Smooth muscle cell (in vitro differentiated cells): Measurements from ENCODE around the gene ODAM. TPM values are rescaled to one million over a fixed set of nuclear protein-coding genes. Genes with fewer than 3 reads are reported as not detected.

Source experiments
- DNase-seq: peaks from one replicate; lab custom pipeline; 2025; ENCODE audit not compliant: unreplicated experiment; lab: John Stamatoyannopoulos, UW
- H2AFZ ChIP-seq: fragments of 200-600 bp; sonication (generic); 2 replicates; pipeline ENCODE4 v1.6.0; 2016; ENCODE audit warnings: antibody characterized with exemption, low read depth, mild to moderate bottlenecking
- H3F3A ChIP-seq: fragments of 200-600 bp; sonication (generic); 2 replicates; pipeline ENCODE4 v1.6.0; 2017; ENCODE audit warnings: antibody characterized with exemption, low read depth
- H3K27ac ChIP-seq: fragments of 200-600 bp; sonication (generic); 2 replicates; pipeline ENCODE4 v1.5.1; 2016; ENCODE audit warnings: low read depth, mild to moderate bottlenecking
- H3K27me3 ChIP-seq: fragments of 200-600 bp; sonication (generic); 2 replicates; pipeline ENCODE4 v1.6.1; 2016; ENCODE audit warnings: low read depth, mild to moderate bottlenecking
- H3K36me3 ChIP-seq: fragments of 200-600 bp; sonication (generic); 2 replicates; pipeline ENCODE4 v1.5.1; 2016; ENCODE audit warnings: low read depth
- H3K4me1 ChIP-seq: fragments of 200-600 bp; sonication (generic); 2 replicates; pipeline ENCODE4 v1.5.1; 2016; ENCODE audit warnings: low read depth
- H3K4me2 ChIP-seq: fragments of 200-600 bp; sonication (generic); 2 replicates; pipeline ENCODE4 v1.6.0; 2016; ENCODE audit warnings: mild to moderate bottlenecking
- H3K4me3 ChIP-seq: fragments of 200-600 bp; sonication (generic); 2 replicates; pipeline ENCODE4 v1.5.1; 2016; ENCODE audit warnings: mild to moderate bottlenecking
- H3K79me2 ChIP-seq: fragments of 200-600 bp; sonication (generic); 2 replicates; pipeline ENCODE4 v1.6.0; 2016; ENCODE audit warnings: low read depth, mild to moderate bottlenecking
- H3K9ac ChIP-seq: fragments of 200-600 bp; sonication (generic); 2 replicates; pipeline ENCODE4 v1.6.0; 2016; ENCODE audit warnings: low read depth
- H3K9me3 ChIP-seq: fragments of 200-600 bp; sonication (generic); replicated peaks from 2 replicates; pipeline ENCODE4 v1.5.1; 2016; ENCODE audit warnings: low read depth
- H4K20me1 ChIP-seq: fragments of 200-600 bp; sonication (generic); 2 replicates; pipeline ENCODE4 v1.6.0; 2016; ENCODE audit warnings: low read depth
- CTCF ChIP-seq: fragments of 200-600 bp; sonication (generic); IDR thresholded peaks from 2 replicates; pipeline ENCODE4 v1.5.1; 2017; ENCODE audit warnings: borderline replicate concordance, mild to moderate bottlenecking, antibody characterized with exemption; ENCODE audit not compliant: insufficient read depth, poor library complexity, severe bottlenecking
- WGBS: methylation state at CpG from one replicate; pipeline ENCODE4 v1.1.7; 2016; ENCODE audit warnings: low lambda C conversion rate; 5-methylcytosine and 5-hydroxymethylcytosine counted together
- polyA plus RNA-seq: library from polyadenylated mRNA; unstranded; fragments of >200 nt; fragmentation: Nextera tagmentation; extraction: Ambion mirVana; gene quantifications from 2 replicates; pipeline ENCODE4 v1.2.1, GENCODE V29; 2016
- total RNA-seq: library from RNA; depleted of rRNA; stranded (reverse); fragments of >200 nt; gene quantifications from 2 replicates; pipeline ENCODE4 v1.2.3, GENCODE V29; 2014

ODAM gene
- total RNA-seq, result 0.18 and 0.54 TPM in 2 replicates
- polyA plus RNA-seq, result 0.93 and 1.5 TPM in 2 replicates

- WGBS, result 94% methylated on average over 1 of the region's 1 CpG
- Histone ChIP-seq H3K4me1 (no peaks in the 10 kb centered on the region), H3K79me2 (no peaks in the 10 kb centered on the region)
These were observed at the start of gene ODAM for GRCh38 chr4:70195425-70195824. TSS of gene ODAM (plus strand) at chr4:70195725. CDS start at chr4:70196544, 819 bp downstream.

GRCh38 chr4:70151271-70151670 lies 44.3 kb upstream of the ODAM start:
- no peak overlapping the region for H3K27ac ChIP-seq
- H3K9me3 ChIP-seq, result no peaks in the 10 kb centered on the region
- no peak overlapping the region for H3K4me2 ChIP-seq
- no peak for DNase-seq
- H2AFZ ChIP-seq, result no peak overlapping the region
- no peaks in the 10 kb centered on the region for H3K79me2 ChIP-seq
- H4K20me1 ChIP-seq, result no peaks in the 10 kb centered on the region
- no peaks in the 10 kb centered on the region for H3K4me1 ChIP-seq
- no peaks in the 10 kb centered on the region for H3K27me3 ChIP-seq
- no peak overlapping the region for H3K9ac ChIP-seq
- no peaks in the 10 kb centered on the region for H3K36me3 ChIP-seq
- no peaks in the 10 kb centered on the region for H3F3A ChIP-seq
- H3K4me3 ChIP-seq, result no peak overlapping the region
- 86% methylated on average over 3 of the region's 3 CpGs for WGBS
- no peak for TF ChIP-seq CTCF

More at GRCh38 chr4:70195425-70195824, at the start of gene ODAM:
- Histone ChIP-seq H3K9ac (no peak within 1 kb of the TSS), H3K36me3 (no peaks in the 10 kb centered on the region), H4K20me1 (no peaks in the 10 kb centered on the region), H3K27ac (no peak within 1 kb of the TSS), H2AFZ (no peak within 1 kb of the TSS), H3K27me3 (no peaks in the 10 kb centered on the region), H3F3A (no peaks in the 10 kb centered on the region), H3K4me2 (no peak within 1 kb of the TSS), H3K4me3 (no peak within 1 kb of the TSS), H3K9me3 (no peaks in the 10 kb centered on the region)
- DNase-seq, result no peak
- TF ChIP-seq CTCF, result no peak

GRCh38 chr4:70152088-70152487 lies 43.4 kb upstream of the ODAM start:
- Histone ChIP-seq H4K20me1 (no peaks in the 10 kb centered on the region), H3K36me3 (no peaks in the 10 kb centered on the region), H2AFZ (no peak overlapping the region), H3K4me3 (no peak overlapping the region), H3K9me3 (no peaks in the 10 kb centered on the region), H3K27ac (no peak overlapping the region), H3K79me2 (no peaks in the 10 kb centered on the region), H3F3A (no peaks in the 10 kb centered on the region), H3K27me3 (no peaks in the 10 kb centered on the region), H3K9ac (no peak overlapping the region), H3K4me1 (no peaks in the 10 kb centered on the region), H3K4me2 (no peak overlapping the region)
- DNase-seq, result no peak
- WGBS, result 85% methylated on average over 2 of the region's 2 CpGs
- TF ChIP-seq CTCF, result no peak

GRCh38 chr4:70153937-70154336 lies 41.6 kb upstream of the ODAM start, which contains the start of gene PRR27:
TSS of gene PRR27 (plus strand) at chr4:70154237. CDS start at chr4:70154376, 139 bp downstream.
- no peak within 1 kb of the TSS for H3K27ac ChIP-seq
- H3K27me3 ChIP-seq, result no peaks in the 10 kb centered on the region
- no peaks in the 10 kb centered on the region for H3K79me2 ChIP-seq
- H3K4me1 ChIP-seq, result no peaks in the 10 kb centered on the region
- TF ChIP-seq CTCF, result no peak
- no peaks in the 10 kb centered on the region for H4K20me1 ChIP-seq
- no peaks in the 10 kb centered on the region for H3F3A ChIP-seq
- no peak within 1 kb of the TSS for H2AFZ ChIP-seq
- H3K4me3 ChIP-seq, result no peak within 1 kb of the TSS
- no peaks in the 10 kb centered on the region for H3K36me3 ChIP-seq
- H3K9me3 ChIP-seq, result no peaks in the 10 kb centered on the region
- 84% methylated on average over 3 of the region's 3 CpGs for WGBS
- no peak for DNase-seq
- H3K4me2 ChIP-seq, result no peak within 1 kb of the TSS
- H3K9ac ChIP-seq, result no peak within 1 kb of the TSS
